K562 (cell line): ENCODE measurements around the gene CPT1A.

ENCODE experiments used
- ATF2 ChIP-seq: sonication (generic); formaldehyde crosslinking; IDR thresholded peaks from 2 replicates; pipeline ENCODE4 v1.8.1; 2022; ENCODE audit warnings: missing genetic modification reagents
- CHD2 ChIP-seq: IDR thresholded peaks from 2 replicates; pipeline ENCODE4 v1.6.1; 2011; ENCODE audit warnings: low read depth, low read length
- KLF1 ChIP-seq: fragments of 450-650 bp; IDR thresholded peaks from 2 replicates; pipeline ENCODE4 v1.6.1; 2016; ENCODE audit warnings: missing genetic modification characterization, missing compliant biosample characterization
- NR2F6 ChIP-seq: fragments of 450-650 bp; formaldehyde crosslinking; IDR thresholded peaks from 2 replicates; pipeline ENCODE4 v1.4.0; 2020; ENCODE audit warnings: mild to moderate bottlenecking
- POLR2A ChIP-seq: fragments of 450-650 bp; conservative IDR thresholded peaks from 2 replicates; pipeline ENCODE4 v1.6.1; 2016
- ZNF76 ChIP-seq: fragments of 250-450 bp; sonication (Bioruptor Pico); IDR thresholded peaks from 2 replicates; pipeline ENCODE4 v1.4.0; 2020; ENCODE audit warnings: mild to moderate bottlenecking, moderate library complexity, borderline replicate concordance
- TF ChIP-seq, protein P1 (sequence below): fragments of 450-650 bp; IDR thresholded peaks from 2 replicates; pipeline ENCODE4 v1.6.1; 2018; ENCODE audit not compliant: partially characterized antibody

GRCh38 chr11:68750195-68751003 is 91.3 kb downstream of the CPT1A start:
- TF ChIP-seq CHD2 (no peak), ZNF76 (CRISPR knock-in tag) (no peak), NR2F6 (CRISPR knock-in tag) (no peak), KLF1 (tag) (no peak), POLR2A (no peak), ATF2 (CRISPR knock-in tag) (no peak)
- TF ChIP-seq, protein P1, sequence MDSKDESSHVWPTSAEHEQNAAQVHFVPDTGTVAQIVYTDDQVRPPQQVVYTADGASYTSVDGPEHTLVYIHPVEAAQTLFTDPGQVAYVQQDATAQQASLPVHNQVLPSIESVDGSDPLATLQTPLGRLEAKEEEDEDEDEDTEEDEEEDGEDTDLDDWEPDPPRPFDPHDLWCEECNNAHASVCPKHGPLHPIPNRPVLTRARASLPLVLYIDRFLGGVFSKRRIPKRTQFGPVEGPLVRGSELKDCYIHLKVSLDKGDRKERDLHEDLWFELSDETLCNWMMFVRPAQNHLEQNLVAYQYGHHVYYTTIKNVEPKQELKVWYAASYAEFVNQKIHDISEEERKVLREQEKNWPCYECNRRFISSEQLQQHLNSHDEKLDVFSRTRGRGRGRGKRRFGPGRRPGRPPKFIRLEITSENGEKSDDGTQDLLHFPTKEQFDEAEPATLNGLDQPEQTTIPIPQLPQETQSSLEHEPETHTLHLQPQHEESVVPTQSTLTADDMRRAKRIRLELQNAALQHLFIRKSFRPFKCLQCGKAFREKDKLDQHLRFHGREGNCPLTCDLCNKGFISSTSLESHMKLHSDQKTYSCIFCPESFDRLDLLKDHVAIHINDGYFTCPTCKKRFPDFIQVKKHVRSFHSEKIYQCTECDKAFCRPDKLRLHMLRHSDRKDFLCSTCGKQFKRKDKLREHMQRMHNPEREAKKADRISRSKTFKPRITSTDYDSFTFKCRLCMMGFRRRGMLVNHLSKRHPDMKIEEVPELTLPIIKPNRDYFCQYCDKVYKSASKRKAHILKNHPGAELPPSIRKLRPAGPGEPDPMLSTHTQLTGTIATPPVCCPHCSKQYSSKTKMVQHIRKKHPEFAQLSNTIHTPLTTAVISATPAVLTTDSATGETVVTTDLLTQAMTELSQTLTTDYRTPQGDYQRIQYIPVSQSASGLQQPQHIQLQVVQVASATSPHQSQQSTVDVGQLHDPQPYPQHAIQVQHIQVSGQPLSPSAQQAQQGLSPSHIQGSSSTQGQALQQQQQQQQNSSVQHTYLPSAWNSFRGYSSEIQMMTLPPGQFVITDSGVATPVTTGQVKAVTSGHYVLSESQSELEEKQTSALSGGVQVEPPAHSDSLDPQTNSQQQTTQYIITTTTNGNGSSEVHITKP = no peak
